ENCODE measurements around the gene PPP1R14B.
A peak's percentile ranks its signal among the peaks of the same experiment; 100 is the strongest.

Gene PPP1R14B

GRCh38 chr11:64268893-64269539 lies 22.3 kb upstream of the PPP1R14B start:
- no peak for DNase-seq (ENCODE audit: insufficient read length, low spot score)
- peak; percentile 30 for TF ChIP-seq POLR2A (IDR thresholded peaks at IDR 0.05; ENCODE audit: low read depth, low read length)
- no peak for FAIRE-seq

- FAIRE-seq (no peak), DNase-seq (ENCODE audit: insufficient read length, low spot score) (no peak)
Observed at GRCh38 chr11:64268025-64268892, 21.5 kb upstream of the PPP1R14B start.

GRCh38 chr11:64267207-64267945 lies 20.6 kb upstream of the PPP1R14B start:
- TF ChIP-seq POLR2A (IDR thresholded peaks at IDR 0.05; ENCODE audit: low read depth, low read length), result no peak
- DNase-seq (ENCODE audit: insufficient read length, low spot score) (no peak), FAIRE-seq (no peak)

More at GRCh38 chr11:64268025-64268892, 21.5 kb upstream of the PPP1R14B start:
- TF ChIP-seq POLR2A (IDR thresholded peaks at IDR 0.05; ENCODE audit: low read depth, low read length), result no peak

- no peak for DNase-seq (ENCODE audit: insufficient read length, low spot score)
- FAIRE-seq, result no peak
- no peak for TF ChIP-seq POLR2A (IDR thresholded peaks at IDR 0.05; ENCODE audit: low read depth, low read length)
Observed at GRCh38 chr11:64266339-64266738, 19.6 kb upstream of the PPP1R14B start.

- FAIRE-seq, result no peak
- no peak for DNase-seq (ENCODE audit: insufficient read length, low spot score)
- no peak for TF ChIP-seq POLR2A (IDR thresholded peaks at IDR 0.05; ENCODE audit: low read depth, low read length)
Observed at GRCh38 chr11:64265176-64266160, 18.7 kb upstream of the PPP1R14B start.

- TF ChIP-seq POLR2A (IDR thresholded peaks at IDR 0.05; ENCODE audit: low read depth, low read length), result no peak
Observed at GRCh38 chr11:64264371-64264852, 17.7 kb upstream of the PPP1R14B start.

GRCh38 chr11:64263947-64264317 lies 17.2 kb upstream of the PPP1R14B start:
- no peak for FAIRE-seq
- no peak for DNase-seq (ENCODE audit: insufficient read length, low spot score)
- TF ChIP-seq POLR2A (IDR thresholded peaks at IDR 0.05; ENCODE audit: low read depth, low read length), result no peak

More at GRCh38 chr11:64264371-64264852, 17.7 kb upstream of the PPP1R14B start:
- no peak for FAIRE-seq
- no peak for DNase-seq (ENCODE audit: insufficient read length, low spot score)

GRCh38 chr11:64263021-64263946 lies 16.5 kb upstream of the PPP1R14B start:
- DNase-seq (ENCODE audit: insufficient read length, low spot score) (no peak), FAIRE-seq (no peak)
- no peak for TF ChIP-seq POLR2A (IDR thresholded peaks at IDR 0.05; ENCODE audit: low read depth, low read length)

- no peak for TF ChIP-seq POLR2A (IDR thresholded peaks at IDR 0.05; ENCODE audit: low read depth, low read length)
- FAIRE-seq, result no peak
Observed at GRCh38 chr11:64262271-64263002, 15.7 kb upstream of the PPP1R14B start.

GRCh38 chr11:64261556-64262080 lies 14.9 kb upstream of the PPP1R14B start:
- FAIRE-seq (no peak), DNase-seq (ENCODE audit: insufficient read length, low spot score) (no peak)
- no peak for TF ChIP-seq POLR2A (IDR thresholded peaks at IDR 0.05; ENCODE audit: low read depth, low read length)

More at GRCh38 chr11:64262271-64263002, 15.7 kb upstream of the PPP1R14B start:
- DNase-seq (ENCODE audit: insufficient read length, low spot score), result no peak

- DNase-seq (ENCODE audit: insufficient read length, low spot score) (no peak), FAIRE-seq (no peak)
- no peak for TF ChIP-seq POLR2A (IDR thresholded peaks at IDR 0.05; ENCODE audit: low read depth, low read length)
Observed at GRCh38 chr11:64260147-64260708, 13.5 kb upstream of the PPP1R14B start.
